Subcutaneous abdominal adipose tissue (tissue), 5 donors: Measurements from ENCODE around the gene KCNJ11.

Experiments used
- H3K27ac ChIP-seq: one replicate; pipeline ENCODE4 v1.7.0; 2013; ENCODE audit warnings: low read depth, mild to moderate bottlenecking, inconsistent platforms, low read length, moderate library complexity
- H3K27me3 ChIP-seq, 5 donors: one replicate each; pipeline ENCODE4 v1.7.0; 2013; ENCODE audit warnings: low read length in 5 of 5, inconsistent platforms in 1 of 5; ENCODE audit not compliant: control insufficient read depth in 5 of 5, insufficient read depth in 4 of 5
- H3K36me3 ChIP-seq, 5 donors: one replicate each; pipeline ENCODE4 v1.7.0; 2013; ENCODE audit warnings: low read length in 5 of 5; ENCODE audit not compliant: control insufficient read depth in 5 of 5, insufficient read depth in 5 of 5
- H3K4me1 ChIP-seq, 5 donors: one replicate each; pipeline ENCODE4 v1.7.0; 2013; ENCODE audit warnings: low read length in 5 of 5, mild to moderate bottlenecking in 3 of 5, moderate library complexity in 1 of 5; ENCODE audit not compliant: control insufficient read depth in 5 of 5, insufficient read depth in 5 of 5
- H3K4me3 ChIP-seq, 5 donors: one replicate each; pipeline ENCODE4 v1.7.0; 2013; ENCODE audit warnings: low read length in 5 of 5, low read depth in 1 of 5
- H3K9ac ChIP-seq, 5 donors: one replicate each; pipeline ENCODE4 v1.7.0; 2013; ENCODE audit warnings: low read length in 5 of 5, mild to moderate bottlenecking in 4 of 5, moderate library complexity in 3 of 5
- H3K9me3 ChIP-seq, 5 donors: one replicate each; pipeline ENCODE4 v1.7.0; 2013; ENCODE audit warnings: low read length in 5 of 5; ENCODE audit not compliant: control insufficient read depth in 5 of 5
- donor health status: healthy.
- donor health status: healthy.
- donor health status: healthy.
- donor health status: healthy.
- donor health status: healthy.

Gene KCNJ11

GRCh38 chr11:17410606-17411379 is 22.3 kb upstream of the KCNJ11 start:
- H3K4me1 ChIP-seq: peaks cover 8 to 31% (median 13%) of the 10 kb centered on the region in 5 donors
- peak overlapping the region in 1 of 5 donors; percentile 4 for H3K4me3 ChIP-seq
- no peak overlapping the region for H3K27ac ChIP-seq
- no peaks in the 10 kb centered on the region for H3K9me3 ChIP-seq
- H3K27me3 ChIP-seq: peaks cover 0 to 8% (median 0%) of the 10 kb centered on the region in 5 donors
- H3K9ac ChIP-seq: no peak overlapping the region
- no peaks in the 10 kb centered on the region for H3K36me3 ChIP-seq

GRCh38 chr11:17408641-17409040 is 20.2 kb upstream of the KCNJ11 start:
- H3K4me1 ChIP-seq: peaks cover 12 to 40% (median 28%) of the 10 kb centered on the region in 5 donors
- H3K27ac ChIP-seq: no peak overlapping the region
- H3K9me3 ChIP-seq: no peaks in the 10 kb centered on the region

GRCh38 chr11:17408026-17408425 is 19.6 kb upstream of the KCNJ11 start:
- Histone ChIP-seq H3K4me1 (peaks cover 12 to 40% (median 28%) of the 10 kb centered on the region in 5 donors), H3K9ac (no peak overlapping the region), H3K36me3 (no peaks in the 10 kb centered on the region), H3K9me3 (no peaks in the 10 kb centered on the region), H3K4me3 (no peak overlapping the region), H3K27ac (no peak overlapping the region), H3K27me3 (peaks cover 0 to 2% (median 0%) of the 10 kb centered on the region in 5 donors)

More at GRCh38 chr11:17408641-17409040, 20.2 kb upstream of the KCNJ11 start:
- Histone ChIP-seq H3K27me3 (peaks cover 0 to 2% (median 0%) of the 10 kb centered on the region in 5 donors), H3K36me3 (no peaks in the 10 kb centered on the region), H3K9ac (no peak overlapping the region), H3K4me3 (no peak overlapping the region)

DNA sequence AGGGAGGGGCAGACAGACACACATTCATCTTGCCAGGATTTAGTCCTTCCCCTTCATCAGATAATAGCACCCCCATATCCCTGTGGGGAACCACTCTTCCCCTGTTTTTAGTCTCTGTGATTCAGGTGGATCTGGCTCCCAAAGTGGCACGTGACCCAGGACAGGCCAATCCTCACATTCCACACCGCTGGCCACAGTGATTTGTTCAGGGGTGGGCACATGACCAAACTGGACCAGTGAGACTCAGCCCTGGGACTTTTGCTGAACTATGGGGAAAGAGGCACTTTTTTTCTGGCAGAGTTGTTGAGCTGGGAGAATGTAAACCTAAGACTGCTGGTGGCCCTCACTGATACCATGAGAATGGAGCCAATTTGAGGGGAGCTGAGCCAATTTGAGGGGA is 19.1 kb upstream of the KCNJ11 start:
- Histone ChIP-seq H3K36me3 (no peaks in the 10 kb centered on the region), H3K9me3 (no peaks in the 10 kb centered on the region), H3K27ac (no peak overlapping the region), H3K4me1 (peaks cover 12 to 40% (median 28%) of the 10 kb centered on the region in 5 donors), H3K27me3 (peaks cover 0 to 2% (median 0%) of the 10 kb centered on the region in 5 donors), H3K4me3 (no peak overlapping the region), H3K9ac (no peak overlapping the region)

GRCh38 chr11:17406818-17407149 is 18.3 kb upstream of the KCNJ11 start:
- H3K27me3 ChIP-seq: no peaks in the 10 kb centered on the region
- no peak overlapping the region for H3K4me3 ChIP-seq
- no peak overlapping the region for H3K9ac ChIP-seq
- no peak overlapping the region for H3K27ac ChIP-seq
- no peaks in the 10 kb centered on the region for H3K36me3 ChIP-seq
- H3K4me1 ChIP-seq: peaks cover 12 to 40% (median 28%) of the 10 kb centered on the region in 5 donors
- no peaks in the 10 kb centered on the region for H3K9me3 ChIP-seq

DNA sequence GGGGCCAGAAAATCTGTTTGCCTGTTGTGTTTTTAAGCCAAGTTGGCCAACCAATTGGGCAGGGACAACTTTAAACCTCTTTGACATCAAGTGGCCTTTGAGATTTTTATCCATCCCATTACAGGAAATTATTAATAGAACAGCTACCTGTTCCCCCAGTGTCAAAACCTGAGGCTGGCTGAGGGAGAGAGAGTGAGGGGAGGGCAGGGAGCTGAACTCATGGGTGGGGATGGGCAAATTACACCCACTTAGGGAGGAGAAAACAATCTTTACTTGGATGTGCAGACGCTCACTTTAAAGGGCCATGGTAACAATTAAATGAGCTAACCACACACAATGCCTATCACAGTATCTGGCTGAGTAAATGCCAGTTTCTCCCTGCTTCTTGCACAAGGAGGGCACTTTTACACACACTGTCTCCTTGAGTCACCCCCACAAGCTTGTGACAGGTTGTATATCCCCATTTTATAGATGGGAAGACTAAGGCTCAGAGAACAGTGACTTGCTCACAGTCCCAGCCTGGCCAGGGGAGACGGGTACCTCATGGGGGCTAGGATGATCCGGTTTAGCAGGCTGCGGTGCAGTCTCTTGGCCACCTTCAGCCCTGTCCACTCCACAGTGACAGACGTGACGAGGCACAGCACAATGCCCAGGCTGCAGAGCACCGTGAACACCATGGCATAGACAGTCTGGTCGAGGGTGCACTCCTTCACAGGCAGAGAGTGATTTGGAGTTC is 17.8 kb upstream of the KCNJ11 start:
- no peaks in the 10 kb centered on the region for H3K9me3 ChIP-seq
- no peaks in the 10 kb centered on the region for H3K27me3 ChIP-seq
- peak overlapping the region in 1 of 5 donors; percentile 2 for H3K4me3 ChIP-seq
- peak overlapping the region in 1 of 5 donors; percentile 25 for H3K9ac ChIP-seq
- peak overlapping the region; percentile 62 for H3K27ac ChIP-seq
- H3K4me1 ChIP-seq: peaks cover 11 to 36% (median 28%) of the 10 kb centered on the region in 5 donors
- no peaks in the 10 kb centered on the region for H3K36me3 ChIP-seq

- no peaks in the 10 kb centered on the region for H3K9me3 ChIP-seq
- peak overlapping the region in 2 of 5 donors; percentile 14 to 22 for H3K4me3 ChIP-seq
- H3K27me3 ChIP-seq: no peaks in the 10 kb centered on the region
- no peaks in the 10 kb centered on the region for H3K36me3 ChIP-seq
- peak overlapping the region; percentile 62 for H3K27ac ChIP-seq
- peak overlapping the region in 1 of 5 donors; percentile 25 for H3K9ac ChIP-seq
- peaks cover 8 to 28% (median 27%) of the 10 kb centered on the region in 5 donors for H3K4me1 ChIP-seq
Measured at GRCh38 chr11:17405232-17406005, 17.0 kb upstream of the KCNJ11 start.

DNA sequence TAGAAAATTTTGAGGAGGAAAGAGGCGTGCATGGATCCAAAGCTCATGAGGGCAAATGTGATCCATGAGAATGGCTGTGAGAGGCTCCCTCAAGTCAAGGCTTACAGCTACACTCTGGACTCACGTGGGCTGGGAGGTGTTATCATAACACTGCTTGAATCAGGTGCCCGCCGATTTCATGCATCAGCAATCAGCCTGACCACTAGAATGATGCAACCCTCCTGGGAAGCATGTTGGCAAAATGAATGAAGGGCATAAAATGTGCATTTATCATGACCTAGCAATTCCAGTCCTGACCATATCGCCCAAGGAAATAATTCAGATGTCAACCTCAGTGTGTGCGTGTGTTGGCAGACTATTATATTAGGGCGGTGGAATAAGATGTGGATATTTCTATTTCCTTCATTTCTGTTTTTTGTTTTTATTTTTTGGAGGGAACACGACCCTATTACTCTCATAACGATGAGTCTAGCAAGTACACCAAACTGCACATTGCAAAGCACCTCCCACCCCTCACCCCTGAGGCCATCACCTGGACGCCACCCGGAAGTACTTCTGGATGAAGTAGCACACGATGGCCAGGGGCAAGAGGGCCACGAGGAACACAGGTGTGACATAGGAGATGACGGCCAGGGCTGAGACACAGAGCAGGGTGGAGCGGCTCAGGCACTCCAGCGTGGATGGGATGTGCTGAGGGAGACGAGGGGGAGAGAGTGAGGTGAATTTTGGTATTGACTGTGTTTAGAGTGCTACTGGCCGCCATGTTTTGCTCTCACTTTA is 15.7 kb upstream of the KCNJ11 start:
- H3K4me1 ChIP-seq: peaks cover 8 to 28% (median 23%) of the 10 kb centered on the region in 5 donors
- H3K4me3 ChIP-seq: no peak overlapping the region
- no peaks in the 10 kb centered on the region for H3K36me3 ChIP-seq
- H3K27me3 ChIP-seq: no peaks in the 10 kb centered on the region
- H3K27ac ChIP-seq: no peak overlapping the region
- H3K9ac ChIP-seq: no peak overlapping the region
- H3K9me3 ChIP-seq: no peaks in the 10 kb centered on the region

DNA sequence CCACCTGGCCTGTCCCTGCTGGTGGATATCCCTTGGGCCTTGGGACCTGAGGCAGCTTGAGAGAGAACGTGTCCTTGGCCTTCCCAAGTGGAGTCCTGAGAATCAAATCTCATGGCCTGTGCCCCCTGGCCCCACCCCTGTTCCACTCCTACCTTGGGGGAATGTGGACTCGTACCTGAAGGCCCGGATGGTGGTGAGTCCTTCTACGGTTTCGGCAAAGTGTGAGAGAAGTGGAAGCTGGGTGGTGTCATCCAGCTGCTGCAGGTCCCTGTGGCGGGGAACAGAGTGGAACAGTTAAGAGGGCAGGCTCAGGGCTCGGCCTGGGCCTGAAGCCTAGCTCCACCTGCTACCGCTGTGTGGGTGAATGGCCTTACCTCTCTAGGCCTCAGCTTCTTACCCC is 14.0 kb upstream of the KCNJ11 start:
- H3K9me3 ChIP-seq: no peaks in the 10 kb centered on the region
- no peak overlapping the region for H3K4me3 ChIP-seq
- H3K27ac ChIP-seq: no peak overlapping the region
- H3K27me3 ChIP-seq: peaks cover 0 to 2% (median 0%) of the 10 kb centered on the region in 5 donors
- no peak overlapping the region for H3K9ac ChIP-seq
- peaks cover 8 to 28% (median 23%) of the 10 kb centered on the region in 5 donors for H3K4me1 ChIP-seq
- no peaks in the 10 kb centered on the region for H3K36me3 ChIP-seq
